GM19452 (cell line): ENCODE measurements around the gene SLC2A13.

Experiments
- ATAC-seq: cut with Tn5 transposase; IDR thresholded peaks from one replicate; pipeline ENCODE4 v1.9.1; 2021; ENCODE audit not compliant: unreplicated experiment

SLC2A13 gene

GRCh38 chr12:39878753-39879152 lies 227.1 kb downstream of the SLC2A13 start:
- no peak for ATAC-seq

GRCh38 chr12:39875721-39876120 lies 230.2 kb downstream of the SLC2A13 start:
- ATAC-seq = no peak

- ATAC-seq = no peak
These were observed 231.1 kb downstream of the SLC2A13 start for GRCh38 chr12:39874785-39875184.

GRCh38 chr12:39873065-39873464 lies 232.8 kb downstream of the SLC2A13 start:
- no peak for ATAC-seq

- ATAC-seq = no peak
These were observed 233.5 kb downstream of the SLC2A13 start for GRCh38 chr12:39872425-39872824.

- no peak for ATAC-seq
These were observed 237.6 kb downstream of the SLC2A13 start for GRCh38 chr12:39868328-39868725.

GRCh38 chr12:39867631-39868327 lies 238.1 kb downstream of the SLC2A13 start:
- no peak for ATAC-seq

GRCh38 chr12:39866135-39866534 lies 239.7 kb downstream of the SLC2A13 start:
- ATAC-seq = no peak

- no peak for ATAC-seq
These were observed 245.2 kb downstream of the SLC2A13 start for GRCh38 chr12:39860695-39861094.

- ATAC-seq = no peak
These were observed 252.9 kb downstream of the SLC2A13 start for GRCh38 chr12:39853003-39853402.

GRCh38 chr12:39852346-39852745 lies 253.5 kb downstream of the SLC2A13 start:
- no peak for ATAC-seq

GRCh38 chr12:39848218-39848617 lies 257.7 kb downstream of the SLC2A13 start:
- peak; percentile 57 for ATAC-seq

GRCh38 chr12:39846971-39847650 lies 258.8 kb downstream of the SLC2A13 start:
- ATAC-seq = peak; percentile 50

- peak; percentile 25 for ATAC-seq
These were observed 259.6 kb downstream of the SLC2A13 start for GRCh38 chr12:39846304-39846703.

GRCh38 chr12:39840422-39840821 lies 265.5 kb downstream of the SLC2A13 start:
- no peak for ATAC-seq

- ATAC-seq = no peak
These were observed 266.8 kb downstream of the SLC2A13 start for GRCh38 chr12:39839072-39839471.

- ATAC-seq = peak; percentile 75
These were observed 270.1 kb downstream of the SLC2A13 start for GRCh38 chr12:39835517-39836489.

- no peak for ATAC-seq
These were observed 274.1 kb downstream of the SLC2A13 start for GRCh38 chr12:39831587-39832315.

- no peak for ATAC-seq
These were observed 274.9 kb downstream of the SLC2A13 start for GRCh38 chr12:39830852-39831520.

- no peak for ATAC-seq
These were observed 275.7 kb downstream of the SLC2A13 start for GRCh38 chr12:39830171-39830570.
